GM23338 (cell line): ENCODE measurements around the gene ANKRD11. TPM values are rescaled to one million over a fixed set of nuclear protein-coding genes. Genes with fewer than 3 reads are reported as not detected.
A peak's percentile ranks its signal among the peaks of the same experiment; 100 is the strongest.
"Not testable (repeated sequence)": the region's sequence is repeated elsewhere in the genome, so short reads cannot be mapped to it uniquely, and the experiment has no call there.

Experiments used
- ATAC-seq: fragments of 200-7000 bp; cut with Tn5 transposase; 3 replicates; pipeline ENCODE4 v1.9.1; 2020
- DNase-seq: peaks from one replicate; pipeline ENCODE4 v3.0.0-alpha.2; 2015; ENCODE audit warnings: low spot score
- H2AFZ ChIP-seq: fragments of 200-600 bp; sonication (generic); 2 replicates; pipeline ENCODE4 v1.8.0; 2016; ENCODE audit warnings: antibody characterized with exemption, mild to moderate bottlenecking, moderate library complexity
- H3F3A ChIP-seq: fragments of 200-600 bp; sonication (generic); replicated peaks from 2 replicates; pipeline ENCODE4 v1.8.0; 2017; ENCODE audit warnings: antibody characterized with exemption, mixed run types, low read depth
- H3K27ac ChIP-seq: fragments of 200-600 bp; sonication (generic); 2 replicates; pipeline ENCODE4 v1.6.1; 2016; ENCODE audit warnings: low read depth
- H3K27me3 ChIP-seq: fragments of 200-600 bp; sonication (generic); 2 replicates; pipeline ENCODE4 v1.8.0; 2016; ENCODE audit warnings: mild to moderate bottlenecking, mixed run types, moderate library complexity; ENCODE audit not compliant: insufficient read depth
- H3K36me3 ChIP-seq: fragments of 200-600 bp; sonication (generic); 2 replicates; pipeline ENCODE4 v1.8.0; 2016; ENCODE audit warnings: mild to moderate bottlenecking; ENCODE audit not compliant: insufficient read depth
- H3K4me1 ChIP-seq: fragments of 200-600 bp; sonication (generic); 2 replicates; pipeline ENCODE4 v1.8.0; 2016; ENCODE audit warnings: mild to moderate bottlenecking, moderate library complexity; ENCODE audit not compliant: insufficient read depth
- H3K4me2 ChIP-seq: fragments of 200-600 bp; sonication (generic); 2 replicates; pipeline ENCODE4 v1.7.1; 2017; ENCODE audit warnings: mixed run types
- H3K4me3 ChIP-seq: fragments of 200-600 bp; sonication (generic); 2 replicates; pipeline ENCODE4 v1.6.1; 2016; ENCODE audit warnings: mixed run types
- H3K79me2 ChIP-seq: fragments of 200-600 bp; sonication (generic); replicated peaks from 2 replicates; pipeline ENCODE4 v1.8.0; 2017; ENCODE audit warnings: mild to moderate bottlenecking; ENCODE audit not compliant: insufficient read depth
- H3K9me2 ChIP-seq: fragments of 200-600 bp; sonication (generic); 2 replicates; pipeline ENCODE4 v1.8.0; 2017; ENCODE audit not compliant: insufficient read depth
- H4K20me1 ChIP-seq: fragments of 200-600 bp; sonication (generic); replicated peaks from 2 replicates; pipeline ENCODE4 v1.8.0; 2017; ENCODE audit warnings: mild to moderate bottlenecking; ENCODE audit not compliant: insufficient read depth
- H3K27ac Mint-ChIP-seq: 2 replicates; pipeline ENCODE4 v1.8.0; 2020; ENCODE audit warnings: inconsistent platforms, mild to moderate bottlenecking, moderate library complexity, mixed read lengths
- H3K27me3 Mint-ChIP-seq: 3 replicates; pipeline ENCODE4 v1.8.0; 2022; ENCODE audit warnings: low read depth, mild to moderate bottlenecking, moderate library complexity, mixed read lengths, inconsistent platforms; ENCODE audit not compliant: insufficient read depth, poor library complexity
- H3K36me3 Mint-ChIP-seq: 3 replicates; pipeline ENCODE4 v1.8.0; 2021; ENCODE audit warnings: low read depth, mild to moderate bottlenecking, inconsistent platforms, moderate library complexity, mixed read lengths
- H3K4me1 Mint-ChIP-seq: 3 replicates; pipeline ENCODE4 v1.8.0; 2020; ENCODE audit warnings: mild to moderate bottlenecking, inconsistent platforms, mixed read lengths
- H3K4me3 Mint-ChIP-seq: 3 replicates; pipeline ENCODE4 v1.8.0; 2021; ENCODE audit warnings: moderate library complexity, mild to moderate bottlenecking, inconsistent platforms, mixed read lengths
- H3K9me3 Mint-ChIP-seq: 3 replicates; pipeline ENCODE4 v1.8.0; 2020; ENCODE audit warnings: moderate library complexity, mild to moderate bottlenecking, inconsistent platforms, mixed read lengths
- CREB1 ChIP-seq: fragments of 250-450 bp; sonication (Bioruptor Pico); IDR thresholded peaks from 2 replicates; pipeline ENCODE4 v1.5.0; 2020; ENCODE audit warnings: low read depth, mild to moderate bottlenecking, moderate library complexity
- ETS1 ChIP-seq: IDR thresholded peaks from 2 replicates; pipeline ENCODE4 v1.6.1; 2016; ENCODE audit warnings: antibody characterized with exemption
- EZH2 ChIP-seq: fragments of 200-600 bp; sonication (generic); IDR thresholded peaks from one replicate; pipeline ENCODE4 v1.8.0; 2017; ENCODE audit warnings: antibody characterized with exemption, mild to moderate bottlenecking, low read depth; ENCODE audit not compliant: unreplicated experiment
- EZH2phosphoT487 ChIP-seq: fragments of 200-600 bp; sonication (generic); IDR thresholded peaks from one replicate; pipeline ENCODE4 v1.8.1; 2018; ENCODE audit warnings: antibody characterized with exemption; ENCODE audit not compliant: unreplicated experiment
- JUNB ChIP-seq: IDR thresholded peaks from one replicate; pipeline ENCODE4 v1.6.1; 2016; ENCODE audit warnings: antibody characterized with exemption; ENCODE audit not compliant: unreplicated experiment
- STAT1 ChIP-seq: IDR thresholded peaks from one replicate; pipeline ENCODE4 v1.6.1; 2016; ENCODE audit warnings: antibody characterized with exemption; ENCODE audit not compliant: unreplicated experiment
- ZNF114 ChIP-seq: fragments of 250-450 bp; sonication (Bioruptor Pico); IDR thresholded peaks from 2 replicates; pipeline ENCODE4 v1.5.0; 2020; ENCODE audit warnings: mild to moderate bottlenecking, moderate library complexity
- polyA plus RNA-seq: library from polyadenylated mRNA; unstranded; fragments of >200 nt; fragmentation: Nextera tagmentation; extraction: Ambion mirVana; gene quantifications from 2 replicates; pipeline ENCODE4 v1.2.1, GENCODE V29; 2016
- total RNA-seq: library from RNA; depleted of rRNA; stranded (reverse); fragments of >200 nt; shearing (Covaris generic); gene quantifications from 2 replicates; pipeline ENCODE4 v1.2.3, GENCODE V29; 2014
- TF ChIP-seq, protein P1 (sequence below), 2 experiments: fragments of 200-600 bp in 1 of 2; sonication (generic) in 1 of 2; conservative IDR thresholded peaks; 2 replicates each; pipeline versions ENCODE4 v1.5.1 to v1.6.1; 2016 to 2017; ENCODE audit warnings: antibody characterized with exemption in 2 of 2, low read depth in 2 of 2, mild to moderate bottlenecking in 2 of 2, moderate library complexity in 1 of 2

ANKRD11 gene
- total and polyA plus RNA-seq, 2 experiments from 2014 or later, result 130 to 159 TPM

GRCh38 chr16:89329830-89330176 is 160.6 kb downstream of the ANKRD11 start:
- H3K27me3 ChIP-seq, H3K36me3 Mint-ChIP-seq, H3F3A ChIP-seq, H3K4me2 ChIP-seq, H3K27ac ChIP-seq, H3K9me3 Mint-ChIP-seq, H3K27me3 Mint-ChIP-seq, H3K4me3 Mint-ChIP-seq, H3K36me3 ChIP-seq, H3K27ac Mint-ChIP-seq, H3K4me3 ChIP-seq, ATAC-seq, H3K9me2 ChIP-seq, DNase-seq, H2AFZ ChIP-seq: not testable (repeated sequence)
- H4K20me1 ChIP-seq, result peaks cover 65% of the 10 kb centered on the region
- peaks cover 68% of the 10 kb centered on the region for H3K4me1 Mint-ChIP-seq
- H3K4me1 ChIP-seq, result peaks cover 45% of the 10 kb centered on the region
- H3K79me2 ChIP-seq, result peaks cover 96% of the 10 kb centered on the region

GRCh38 chr16:89328412-89329400 is 161.7 kb downstream of the ANKRD11 start:
- H3K9me2 ChIP-seq, H3K4me3 Mint-ChIP-seq, H2AFZ ChIP-seq, H3K36me3 ChIP-seq, H3K4me3 ChIP-seq, H3K27me3 ChIP-seq, H3K4me2 ChIP-seq, H3F3A ChIP-seq, ATAC-seq, H3K36me3 Mint-ChIP-seq, H3K9me3 Mint-ChIP-seq, DNase-seq: not testable (repeated sequence)
- H3K27ac ChIP-seq, result peak overlapping the region; percentile 82; the same call in 1 of the 2 replicates
- peaks cover 96% of the 10 kb centered on the region for H3K79me2 ChIP-seq
- peak overlapping the region; percentile 75; the same call in 1 of the 2 replicates for H3K27ac Mint-ChIP-seq
- H3K4me1 ChIP-seq, result peaks cover 44% of the 10 kb centered on the region
- peaks cover 54% of the 10 kb centered on the region for H4K20me1 ChIP-seq
- H3K4me1 Mint-ChIP-seq, result peaks cover 69% of the 10 kb centered on the region
- peaks cover 19% of the 10 kb centered on the region for H3K27me3 Mint-ChIP-seq

DNA sequence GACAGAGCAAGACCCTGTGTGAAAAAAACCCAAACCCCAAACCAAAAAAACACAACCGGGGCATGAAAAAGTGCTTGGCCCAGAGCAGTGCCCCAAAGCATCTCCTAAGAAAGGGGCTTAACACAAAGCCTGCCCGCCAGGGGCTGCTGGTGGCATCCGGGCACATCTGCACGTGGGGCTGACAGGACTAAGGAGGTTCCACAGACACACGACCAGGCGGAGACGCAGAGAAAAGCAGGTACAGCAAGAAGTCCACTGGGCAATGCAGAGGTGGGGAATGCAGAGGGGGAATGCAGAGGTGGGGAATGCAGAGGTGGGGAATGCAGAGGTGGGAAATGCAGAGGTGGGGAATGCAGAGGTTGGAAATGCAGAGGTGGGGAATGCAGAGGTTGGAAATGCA is 163.6 kb downstream of the ANKRD11 start:
- no peaks in the 10 kb centered on the region; the same call in 2 of the 3 replicates for H3K9me3 Mint-ChIP-seq
- peaks cover 52% of the 10 kb centered on the region for H3K4me1 ChIP-seq
- no peak for TF ChIP-seq EZH2
- TF ChIP-seq STAT1, result no peak
- no peak for TF ChIP-seq CREB1 (CRISPR knock-in tag)
- no peak for TF ChIP-seq ETS1
- TF ChIP-seq JUNB, result no peak
- no peak for TF ChIP-seq EZH2phosphoT487
- TF ChIP-seq, protein P1, sequence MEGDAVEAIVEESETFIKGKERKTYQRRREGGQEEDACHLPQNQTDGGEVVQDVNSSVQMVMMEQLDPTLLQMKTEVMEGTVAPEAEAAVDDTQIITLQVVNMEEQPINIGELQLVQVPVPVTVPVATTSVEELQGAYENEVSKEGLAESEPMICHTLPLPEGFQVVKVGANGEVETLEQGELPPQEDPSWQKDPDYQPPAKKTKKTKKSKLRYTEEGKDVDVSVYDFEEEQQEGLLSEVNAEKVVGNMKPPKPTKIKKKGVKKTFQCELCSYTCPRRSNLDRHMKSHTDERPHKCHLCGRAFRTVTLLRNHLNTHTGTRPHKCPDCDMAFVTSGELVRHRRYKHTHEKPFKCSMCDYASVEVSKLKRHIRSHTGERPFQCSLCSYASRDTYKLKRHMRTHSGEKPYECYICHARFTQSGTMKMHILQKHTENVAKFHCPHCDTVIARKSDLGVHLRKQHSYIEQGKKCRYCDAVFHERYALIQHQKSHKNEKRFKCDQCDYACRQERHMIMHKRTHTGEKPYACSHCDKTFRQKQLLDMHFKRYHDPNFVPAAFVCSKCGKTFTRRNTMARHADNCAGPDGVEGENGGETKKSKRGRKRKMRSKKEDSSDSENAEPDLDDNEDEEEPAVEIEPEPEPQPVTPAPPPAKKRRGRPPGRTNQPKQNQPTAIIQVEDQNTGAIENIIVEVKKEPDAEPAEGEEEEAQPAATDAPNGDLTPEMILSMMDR (conservative IDR thresholded peaks at IDR 0.05; ENCODE audit: low read depth in 2 of 2), result no peak
- TF ChIP-seq ZNF114 (CRISPR knock-in tag), result no peak

More for the DNA sequence above, 163.6 kb downstream of the ANKRD11 start:
- ATAC-seq, result no peak; the same call in 2 of the 3 replicates
- Mint-ChIP-seq H3K36me3 (peaks cover 6% of the 10 kb centered on the region; the same call in 2 of the 3 replicates), H3K4me1 (peaks cover 72% of the 10 kb centered on the region), H3K27me3 (peaks cover 26% of the 10 kb centered on the region), H3K27ac (peak overlapping the region; percentile 90), H3K4me3 (no peak overlapping the region)
- peaks cover 40% of the 10 kb centered on the region for H4K20me1 ChIP-seq
- H3K36me3 ChIP-seq, result no peaks in the 10 kb centered on the region
- H3K9me2 ChIP-seq, result no peaks in the 10 kb centered on the region
- H2AFZ ChIP-seq, result no peak overlapping the region
- peaks cover 8% of the 10 kb centered on the region; the same call in 1 of the 2 replicates for H3F3A ChIP-seq
- DNase-seq, result peak; percentile 61
- H3K4me3 ChIP-seq, result no peak overlapping the region
- H3K79me2 ChIP-seq, result peaks cover 90% of the 10 kb centered on the region
- no peaks in the 10 kb centered on the region for H3K27me3 ChIP-seq
- peak overlapping the region; percentile 55; the same call in 1 of the 2 replicates for H3K4me2 ChIP-seq
- peak overlapping the region; percentile 79 for H3K27ac ChIP-seq
